GM23338 (cell line): ENCODE data around the gene PGLYRP2. TPM values are rescaled to one million over a fixed set of nuclear protein-coding genes. Genes with fewer than 3 reads are reported as not detected.

Experiments used
- ATAC-seq: fragments of 200-7000 bp; cut with Tn5 transposase; 3 replicates; pipeline ENCODE4 v1.9.1; 2020
- DNase-seq: peaks from one replicate; pipeline ENCODE4 v3.0.0-alpha.2; 2015; ENCODE audit warnings: low spot score
- H2AFZ ChIP-seq: fragments of 200-600 bp; sonication (generic); 2 replicates; pipeline ENCODE4 v1.8.0; 2016; ENCODE audit warnings: antibody characterized with exemption, mild to moderate bottlenecking, moderate library complexity
- H3F3A ChIP-seq: fragments of 200-600 bp; sonication (generic); replicated peaks from 2 replicates; pipeline ENCODE4 v1.8.0; 2017; ENCODE audit warnings: antibody characterized with exemption, mixed run types, low read depth
- H3K27ac ChIP-seq: fragments of 200-600 bp; sonication (generic); 2 replicates; pipeline ENCODE4 v1.6.1; 2016; ENCODE audit warnings: low read depth
- H3K27me3 ChIP-seq: fragments of 200-600 bp; sonication (generic); 2 replicates; pipeline ENCODE4 v1.8.0; 2016; ENCODE audit warnings: mild to moderate bottlenecking, mixed run types, moderate library complexity; ENCODE audit not compliant: insufficient read depth
- H3K36me3 ChIP-seq: fragments of 200-600 bp; sonication (generic); 2 replicates; pipeline ENCODE4 v1.8.0; 2016; ENCODE audit warnings: mild to moderate bottlenecking; ENCODE audit not compliant: insufficient read depth
- H3K4me1 ChIP-seq: fragments of 200-600 bp; sonication (generic); 2 replicates; pipeline ENCODE4 v1.8.0; 2016; ENCODE audit warnings: mild to moderate bottlenecking, moderate library complexity; ENCODE audit not compliant: insufficient read depth
- H3K4me2 ChIP-seq: fragments of 200-600 bp; sonication (generic); 2 replicates; pipeline ENCODE4 v1.7.1; 2017; ENCODE audit warnings: mixed run types
- H3K4me3 ChIP-seq: fragments of 200-600 bp; sonication (generic); 2 replicates; pipeline ENCODE4 v1.6.1; 2016; ENCODE audit warnings: mixed run types
- H3K79me2 ChIP-seq: fragments of 200-600 bp; sonication (generic); replicated peaks from 2 replicates; pipeline ENCODE4 v1.8.0; 2017; ENCODE audit warnings: mild to moderate bottlenecking; ENCODE audit not compliant: insufficient read depth
- H3K9me2 ChIP-seq: fragments of 200-600 bp; sonication (generic); 2 replicates; pipeline ENCODE4 v1.8.0; 2017; ENCODE audit not compliant: insufficient read depth
- H4K20me1 ChIP-seq: fragments of 200-600 bp; sonication (generic); replicated peaks from 2 replicates; pipeline ENCODE4 v1.8.0; 2017; ENCODE audit warnings: mild to moderate bottlenecking; ENCODE audit not compliant: insufficient read depth
- H3K27ac Mint-ChIP-seq: 2 replicates; pipeline ENCODE4 v1.8.0; 2020; ENCODE audit warnings: inconsistent platforms, mild to moderate bottlenecking, moderate library complexity, mixed read lengths
- H3K27me3 Mint-ChIP-seq: 3 replicates; pipeline ENCODE4 v1.8.0; 2022; ENCODE audit warnings: low read depth, mild to moderate bottlenecking, moderate library complexity, mixed read lengths, inconsistent platforms; ENCODE audit not compliant: insufficient read depth, poor library complexity
- H3K36me3 Mint-ChIP-seq: 3 replicates; pipeline ENCODE4 v1.8.0; 2021; ENCODE audit warnings: low read depth, mild to moderate bottlenecking, inconsistent platforms, moderate library complexity, mixed read lengths
- H3K4me1 Mint-ChIP-seq: 3 replicates; pipeline ENCODE4 v1.8.0; 2020; ENCODE audit warnings: mild to moderate bottlenecking, inconsistent platforms, mixed read lengths
- H3K4me3 Mint-ChIP-seq: 3 replicates; pipeline ENCODE4 v1.8.0; 2021; ENCODE audit warnings: moderate library complexity, mild to moderate bottlenecking, inconsistent platforms, mixed read lengths
- H3K9me3 Mint-ChIP-seq: 3 replicates; pipeline ENCODE4 v1.8.0; 2020; ENCODE audit warnings: moderate library complexity, mild to moderate bottlenecking, inconsistent platforms, mixed read lengths
- CREB1 ChIP-seq: fragments of 250-450 bp; sonication (Bioruptor Pico); IDR thresholded peaks from 2 replicates; pipeline ENCODE4 v1.5.0; 2020; ENCODE audit warnings: low read depth, mild to moderate bottlenecking, moderate library complexity
- EZH2 ChIP-seq: fragments of 200-600 bp; sonication (generic); IDR thresholded peaks from one replicate; pipeline ENCODE4 v1.8.0; 2017; ENCODE audit warnings: antibody characterized with exemption, mild to moderate bottlenecking, low read depth; ENCODE audit not compliant: unreplicated experiment
- EZH2phosphoT487 ChIP-seq: fragments of 200-600 bp; sonication (generic); IDR thresholded peaks from one replicate; pipeline ENCODE4 v1.8.1; 2018; ENCODE audit warnings: antibody characterized with exemption; ENCODE audit not compliant: unreplicated experiment
- JUNB ChIP-seq: IDR thresholded peaks from one replicate; pipeline ENCODE4 v1.6.1; 2016; ENCODE audit warnings: antibody characterized with exemption; ENCODE audit not compliant: unreplicated experiment
- NANOG ChIP-seq: IDR thresholded peaks from 2 replicates; pipeline ENCODE4 v1.6.1; 2016; ENCODE audit warnings: antibody characterized with exemption, borderline replicate concordance
- POLR2AphosphoS5 ChIP-seq: IDR thresholded peaks from 2 replicates; pipeline ENCODE4 v1.6.1; 2016; ENCODE audit warnings: antibody characterized with exemption, low read depth
- ZNF331 ChIP-seq: fragments of 250-450 bp; sonication (Bioruptor Pico); IDR thresholded peaks from 2 replicates; pipeline ENCODE4 v1.5.0; 2020; ENCODE audit warnings: low read depth, mild to moderate bottlenecking, moderate library complexity
- polyA plus RNA-seq: library from polyadenylated mRNA; unstranded; fragments of >200 nt; fragmentation: Nextera tagmentation; extraction: Ambion mirVana; gene quantifications from 2 replicates; pipeline ENCODE4 v1.2.1, GENCODE V29; 2016
- total RNA-seq: library from RNA; depleted of rRNA; stranded (reverse); fragments of >200 nt; shearing (Covaris generic); gene quantifications from 2 replicates; pipeline ENCODE4 v1.2.3, GENCODE V29; 2014
- TF ChIP-seq, protein P1 (sequence below), 2 experiments: fragments of 200-600 bp in 1 of 2; sonication (generic) in 1 of 2; conservative IDR thresholded peaks; 2 replicates each; pipeline versions ENCODE4 v1.5.1 to v1.6.1; 2016 to 2017; ENCODE audit warnings: antibody characterized with exemption in 2 of 2, low read depth in 2 of 2, mild to moderate bottlenecking in 2 of 2, moderate library complexity in 1 of 2
- TF ChIP-seq, protein P2 (sequence below): fragments of 250-450 bp; sonication (Bioruptor Pico); IDR thresholded peaks from 2 replicates; pipeline ENCODE4 v1.5.0; 2020; ENCODE audit warnings: mild to moderate bottlenecking, moderate library complexity
- TF ChIP-seq, protein P3 (sequence below): IDR thresholded peaks from 2 replicates; pipeline ENCODE4 v1.6.1; 2016; ENCODE audit warnings: antibody characterized with exemption

PGLYRP2 gene
- total and polyA plus RNA-seq, 2 experiments from 2014 or later = not detected

DNA sequence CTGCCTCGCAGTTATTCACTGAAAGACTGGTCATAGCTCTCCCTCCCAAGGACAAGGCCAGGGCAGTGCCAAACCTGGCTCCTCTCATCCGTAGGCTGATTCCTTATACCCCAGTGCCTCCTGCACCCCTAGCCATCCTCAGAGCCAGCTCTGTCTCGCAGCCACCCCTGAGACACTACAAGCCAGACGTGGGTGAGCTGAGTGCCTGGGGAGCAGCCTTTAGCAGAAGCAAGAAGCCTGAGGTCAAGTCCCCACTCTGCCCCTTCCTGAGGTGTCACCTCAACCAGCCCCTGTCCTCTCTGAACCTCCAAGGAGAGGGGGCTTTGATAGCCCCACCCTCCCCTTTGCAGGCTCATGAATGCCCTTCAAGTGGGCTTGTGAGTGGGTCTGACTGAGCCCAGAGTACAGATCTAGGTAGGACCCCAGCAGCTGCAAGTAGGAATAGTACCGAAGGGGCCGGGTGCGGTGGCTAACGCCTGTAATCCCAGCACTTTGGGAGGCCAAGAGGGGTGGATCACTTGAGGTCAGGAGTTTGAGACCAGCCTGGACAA is 45.7 kb downstream of the PGLYRP2 start:
- no peaks in the 10 kb centered on the region; the same call in 2 of the 3 replicates for H3K36me3 Mint-ChIP-seq
- Histone ChIP-seq H3K4me3 (peak overlapping the region; percentile 92), H3K9me2 (no peaks in the 10 kb centered on the region), H4K20me1 (peaks cover 16% of the 10 kb centered on the region), H3K4me2 (peak overlapping the region; percentile 94), H3K79me2 (peaks cover 18% of the 10 kb centered on the region), H3K27me3 (no peaks in the 10 kb centered on the region), H3K36me3 (no peaks in the 10 kb centered on the region), H3F3A (peaks cover 4% of the 10 kb centered on the region; the same call in 1 of the 2 replicates), H3K27ac (no peak overlapping the region), H2AFZ (peak overlapping the region; percentile 99), H3K4me1 (0 out of 2 replicates have a peak, but pooled peaks cover 6% of the 10 kb centered on the region)
- H3K4me3 Mint-ChIP-seq = peak overlapping the region; percentile 94
- no peak overlapping the region for H3K27ac Mint-ChIP-seq
- no peak for DNase-seq
- TF ChIP-seq EZH2 (no peak), POLR2AphosphoS5 (no peak), JUNB (no peak), CREB1 (CRISPR knock-in tag) (no peak), ZNF331 (CRISPR knock-in tag) (no peak), EZH2phosphoT487 (no peak), NANOG (no peak)
- TF ChIP-seq, protein P1, sequence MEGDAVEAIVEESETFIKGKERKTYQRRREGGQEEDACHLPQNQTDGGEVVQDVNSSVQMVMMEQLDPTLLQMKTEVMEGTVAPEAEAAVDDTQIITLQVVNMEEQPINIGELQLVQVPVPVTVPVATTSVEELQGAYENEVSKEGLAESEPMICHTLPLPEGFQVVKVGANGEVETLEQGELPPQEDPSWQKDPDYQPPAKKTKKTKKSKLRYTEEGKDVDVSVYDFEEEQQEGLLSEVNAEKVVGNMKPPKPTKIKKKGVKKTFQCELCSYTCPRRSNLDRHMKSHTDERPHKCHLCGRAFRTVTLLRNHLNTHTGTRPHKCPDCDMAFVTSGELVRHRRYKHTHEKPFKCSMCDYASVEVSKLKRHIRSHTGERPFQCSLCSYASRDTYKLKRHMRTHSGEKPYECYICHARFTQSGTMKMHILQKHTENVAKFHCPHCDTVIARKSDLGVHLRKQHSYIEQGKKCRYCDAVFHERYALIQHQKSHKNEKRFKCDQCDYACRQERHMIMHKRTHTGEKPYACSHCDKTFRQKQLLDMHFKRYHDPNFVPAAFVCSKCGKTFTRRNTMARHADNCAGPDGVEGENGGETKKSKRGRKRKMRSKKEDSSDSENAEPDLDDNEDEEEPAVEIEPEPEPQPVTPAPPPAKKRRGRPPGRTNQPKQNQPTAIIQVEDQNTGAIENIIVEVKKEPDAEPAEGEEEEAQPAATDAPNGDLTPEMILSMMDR (conservative IDR thresholded peaks at IDR 0.05; ENCODE audit: low read depth in 2 of 2) = no peak
- TF ChIP-seq, protein P2, sequence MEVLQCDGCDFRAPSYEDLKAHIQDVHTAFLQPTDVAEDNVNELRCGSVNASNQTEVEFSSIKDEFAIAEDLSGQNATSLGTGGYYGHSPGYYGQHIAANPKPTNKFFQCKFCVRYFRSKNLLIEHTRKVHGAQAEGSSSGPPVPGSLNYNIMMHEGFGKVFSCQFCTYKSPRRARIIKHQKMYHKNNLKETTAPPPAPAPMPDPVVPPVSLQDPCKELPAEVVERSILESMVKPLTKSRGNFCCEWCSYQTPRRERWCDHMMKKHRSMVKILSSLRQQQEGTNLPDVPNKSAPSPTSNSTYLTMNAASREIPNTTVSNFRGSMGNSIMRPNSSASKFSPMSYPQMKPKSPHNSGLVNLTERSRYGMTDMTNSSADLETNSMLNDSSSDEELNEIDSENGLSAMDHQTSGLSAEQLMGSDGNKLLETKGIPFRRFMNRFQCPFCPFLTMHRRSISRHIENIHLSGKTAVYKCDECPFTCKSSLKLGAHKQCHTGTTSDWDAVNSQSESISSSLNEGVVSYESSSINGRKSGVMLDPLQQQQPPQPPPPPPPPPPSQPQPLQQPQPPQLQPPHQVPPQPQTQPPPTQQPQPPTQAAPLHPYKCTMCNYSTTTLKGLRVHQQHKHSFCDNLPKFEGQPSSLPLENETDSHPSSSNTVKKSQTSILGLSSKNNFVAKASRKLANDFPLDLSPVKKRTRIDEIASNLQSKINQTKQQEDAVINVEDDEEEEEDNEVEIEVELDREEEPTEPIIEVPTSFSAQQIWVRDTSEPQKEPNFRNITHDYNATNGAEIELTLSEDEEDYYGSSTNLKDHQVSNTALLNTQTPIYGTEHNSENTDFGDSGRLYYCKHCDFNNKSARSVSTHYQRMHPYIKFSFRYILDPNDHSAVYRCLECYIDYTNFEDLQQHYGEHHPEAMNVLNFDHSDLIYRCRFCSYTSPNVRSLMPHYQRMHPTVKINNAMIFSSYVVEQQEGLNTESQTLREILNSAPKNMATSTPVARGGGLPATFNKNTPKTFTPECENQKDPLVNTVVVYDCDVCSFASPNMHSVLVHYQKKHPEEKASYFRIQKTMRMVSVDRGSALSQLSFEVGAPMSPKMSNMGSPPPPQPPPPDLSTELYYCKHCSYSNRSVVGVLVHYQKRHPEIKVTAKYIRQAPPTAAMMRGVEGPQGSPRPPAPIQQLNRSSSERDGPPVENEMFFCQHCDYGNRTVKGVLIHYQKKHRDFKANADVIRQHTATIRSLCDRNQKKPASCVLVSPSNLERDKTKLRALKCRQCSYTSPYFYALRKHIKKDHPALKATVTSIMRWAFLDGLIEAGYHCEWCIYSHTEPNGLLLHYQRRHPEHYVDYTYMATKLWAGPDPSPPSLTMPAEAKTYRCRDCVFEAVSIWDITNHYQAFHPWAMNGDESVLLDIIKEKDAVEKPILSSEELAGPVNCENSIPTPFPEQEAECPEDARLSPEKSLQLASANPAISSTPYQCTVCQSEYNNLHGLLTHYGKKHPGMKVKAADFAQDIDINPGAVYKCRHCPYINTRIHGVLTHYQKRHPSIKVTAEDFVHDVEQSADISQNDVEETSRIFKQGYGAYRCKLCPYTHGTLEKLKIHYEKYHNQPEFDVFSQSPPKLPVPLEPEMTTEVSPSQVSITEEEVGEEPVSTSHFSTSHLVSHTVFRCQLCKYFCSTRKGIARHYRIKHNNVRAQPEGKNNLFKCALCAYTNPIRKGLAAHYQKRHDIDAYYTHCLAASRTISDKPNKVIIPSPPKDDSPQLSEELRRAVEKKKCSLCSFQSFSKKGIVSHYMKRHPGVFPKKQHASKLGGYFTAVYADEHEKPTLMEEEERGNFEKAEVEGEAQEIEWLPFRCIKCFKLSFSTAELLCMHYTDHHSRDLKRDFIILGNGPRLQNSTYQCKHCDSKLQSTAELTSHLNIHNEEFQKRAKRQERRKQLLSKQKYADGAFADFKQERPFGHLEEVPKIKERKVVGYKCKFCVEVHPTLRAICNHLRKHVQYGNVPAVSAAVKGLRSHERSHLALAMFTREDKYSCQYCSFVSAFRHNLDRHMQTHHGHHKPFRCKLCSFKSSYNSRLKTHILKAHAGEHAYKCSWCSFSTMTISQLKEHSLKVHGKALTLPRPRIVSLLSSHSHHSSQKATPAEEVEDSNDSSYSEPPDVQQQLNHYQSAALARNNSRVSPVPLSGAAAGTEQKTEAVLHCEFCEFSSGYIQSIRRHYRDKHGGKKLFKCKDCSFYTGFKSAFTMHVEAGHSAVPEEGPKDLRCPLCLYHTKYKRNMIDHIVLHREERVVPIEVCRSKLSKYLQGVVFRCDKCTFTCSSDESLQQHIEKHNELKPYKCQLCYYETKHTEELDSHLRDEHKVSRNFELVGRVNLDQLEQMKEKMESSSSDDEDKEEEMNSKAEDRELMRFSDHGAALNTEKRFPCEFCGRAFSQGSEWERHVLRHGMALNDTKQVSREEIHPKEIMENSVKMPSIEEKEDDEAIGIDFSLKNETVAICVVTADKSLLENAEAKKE (CRISPR knock-in tag) = no peak
- TF ChIP-seq, protein P3, sequence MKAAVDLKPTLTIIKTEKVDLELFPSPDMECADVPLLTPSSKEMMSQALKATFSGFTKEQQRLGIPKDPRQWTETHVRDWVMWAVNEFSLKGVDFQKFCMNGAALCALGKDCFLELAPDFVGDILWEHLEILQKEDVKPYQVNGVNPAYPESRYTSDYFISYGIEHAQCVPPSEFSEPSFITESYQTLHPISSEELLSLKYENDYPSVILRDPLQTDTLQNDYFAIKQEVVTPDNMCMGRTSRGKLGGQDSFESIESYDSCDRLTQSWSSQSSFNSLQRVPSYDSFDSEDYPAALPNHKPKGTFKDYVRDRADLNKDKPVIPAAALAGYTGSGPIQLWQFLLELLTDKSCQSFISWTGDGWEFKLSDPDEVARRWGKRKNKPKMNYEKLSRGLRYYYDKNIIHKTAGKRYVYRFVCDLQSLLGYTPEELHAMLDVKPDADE = no peak
- peak; percentile 5 for ATAC-seq
- no peaks in the 10 kb centered on the region; the same call in 2 of the 3 replicates for H3K9me3 Mint-ChIP-seq
- H3K27me3 Mint-ChIP-seq = peaks cover 11% of the 10 kb centered on the region
- H3K4me1 Mint-ChIP-seq = peaks cover 21% of the 10 kb centered on the region
